HG03469 (cell line): ENCODE measurements around the gene SIK2.
"Not testable (repeated sequence)": the region's sequence is repeated elsewhere in the genome, so short reads cannot be mapped to it uniquely, and the experiment has no call there.

Source experiments
- ATAC-seq: cut with Tn5 transposase; IDR thresholded peaks from one replicate; pipeline ENCODE4 v1.9.1; 2021; ENCODE audit warnings: mild to moderate bottlenecking, moderate library complexity, moderate number of reproducible peaks; ENCODE audit not compliant: unreplicated experiment

Gene SIK2

DNA sequence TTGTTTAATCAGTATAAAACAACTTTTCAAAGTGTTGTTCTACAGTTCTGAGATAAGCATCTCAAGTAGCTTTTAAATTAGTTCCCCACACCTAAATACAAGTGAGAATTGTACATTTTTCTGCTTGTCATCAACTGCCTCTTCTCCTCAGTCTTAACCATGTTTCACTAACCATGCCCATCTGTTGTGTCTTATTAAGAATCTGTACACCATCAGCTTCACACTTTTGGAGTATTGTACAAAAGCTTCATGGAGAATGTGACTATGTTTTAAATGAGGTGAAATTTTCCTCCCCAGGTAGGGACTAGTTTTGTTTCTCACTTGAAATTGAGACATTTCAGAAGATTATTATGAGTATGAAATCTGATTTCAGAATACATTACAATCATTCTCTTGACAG, 52.4 kb downstream of the SIK2 start:
- no peak for ATAC-seq

- ATAC-seq: no peak
Measured at GRCh38 chr11:111655924-111656323, 53.7 kb downstream of the SIK2 start.

DNA sequence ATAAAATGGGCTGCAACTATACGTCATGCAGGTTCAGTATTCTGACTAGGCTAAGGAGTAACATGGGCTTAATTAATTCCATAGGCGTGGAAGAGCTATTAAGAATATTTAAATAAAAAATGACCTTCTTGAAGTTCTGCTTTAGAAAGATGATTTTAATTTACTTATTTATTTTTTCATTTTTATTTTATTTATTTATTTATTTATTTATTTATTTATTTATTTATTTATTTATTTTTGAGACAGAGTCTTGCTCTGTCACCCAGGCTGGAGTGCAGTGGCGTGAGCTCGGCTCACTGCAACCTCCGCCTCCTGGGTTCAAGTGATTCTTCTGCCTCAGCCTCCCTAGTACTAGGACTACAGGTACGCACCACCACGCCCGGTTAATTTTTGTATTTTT, 55.7 kb downstream of the SIK2 start:
- not testable (repeated sequence) for ATAC-seq

DNA sequence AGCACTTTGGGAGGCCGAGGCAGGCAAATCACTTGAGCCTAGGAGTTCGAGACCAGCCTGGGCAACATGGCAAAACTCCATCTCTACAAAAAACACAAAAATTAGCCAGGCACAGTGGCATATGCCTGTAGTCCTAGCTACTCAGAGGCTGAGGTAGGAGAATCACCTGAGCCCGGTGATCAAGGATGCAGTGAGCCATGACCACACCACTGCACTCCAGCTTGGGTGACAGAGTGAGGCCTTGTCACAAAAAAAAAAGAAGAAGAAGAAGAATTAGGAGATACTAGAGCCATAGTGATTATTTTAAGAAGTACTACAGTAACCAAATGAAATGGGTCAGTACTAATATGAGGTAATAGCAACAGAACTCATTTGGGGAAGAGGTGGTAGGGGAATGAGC, 56.2 kb downstream of the SIK2 start:
- ATAC-seq: not testable (repeated sequence)

DNA sequence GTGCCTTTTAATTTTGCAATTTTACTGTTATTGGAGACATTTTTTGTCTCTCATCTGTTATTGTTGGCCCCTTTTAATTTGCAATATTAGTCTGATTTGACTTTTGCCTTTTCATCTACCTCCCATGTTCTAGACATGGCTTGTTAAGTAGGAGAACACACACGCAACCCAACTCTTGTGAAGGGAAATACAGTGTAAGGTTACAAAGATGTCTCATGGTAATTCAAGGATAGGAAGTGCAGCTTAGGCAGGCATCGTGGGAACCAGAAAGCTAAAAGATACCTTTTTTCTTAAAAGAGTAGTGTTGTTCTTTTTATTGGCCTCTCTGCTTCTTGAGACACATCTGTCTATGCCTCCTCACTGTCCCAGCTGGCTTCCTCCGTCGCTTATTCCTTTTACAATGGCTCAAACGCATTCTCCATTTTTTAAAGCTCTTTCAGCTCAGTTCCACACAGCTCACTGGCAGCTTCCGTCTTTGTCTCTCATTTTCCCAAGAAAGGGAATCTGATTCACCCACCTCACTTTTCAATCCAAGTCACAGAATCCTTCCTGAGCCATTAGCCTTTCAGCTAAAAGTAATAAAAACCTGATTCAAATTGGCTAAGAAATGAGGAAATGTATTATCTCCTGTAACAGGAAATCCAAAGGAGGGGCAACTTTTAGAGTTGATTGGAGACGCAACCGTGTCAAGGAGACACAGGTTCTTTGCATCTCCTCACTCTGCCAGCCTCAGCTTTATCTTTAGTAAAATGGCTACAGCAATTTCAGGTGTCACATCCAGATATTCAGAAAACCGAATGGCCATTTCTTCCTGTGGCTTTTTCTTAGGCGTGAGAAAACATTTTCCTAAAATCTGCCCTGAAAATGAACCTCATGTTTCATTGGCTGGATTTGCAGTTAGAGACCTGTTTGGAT, 57.2 kb downstream of the SIK2 start:
- ATAC-seq: no peak

- no peak for ATAC-seq
Measured at GRCh38 chr11:111660822-111661221, 58.6 kb downstream of the SIK2 start.

GRCh38 chr11:111663820-111664219, 61.6 kb downstream of the SIK2 start:
- no peak for ATAC-seq

DNA sequence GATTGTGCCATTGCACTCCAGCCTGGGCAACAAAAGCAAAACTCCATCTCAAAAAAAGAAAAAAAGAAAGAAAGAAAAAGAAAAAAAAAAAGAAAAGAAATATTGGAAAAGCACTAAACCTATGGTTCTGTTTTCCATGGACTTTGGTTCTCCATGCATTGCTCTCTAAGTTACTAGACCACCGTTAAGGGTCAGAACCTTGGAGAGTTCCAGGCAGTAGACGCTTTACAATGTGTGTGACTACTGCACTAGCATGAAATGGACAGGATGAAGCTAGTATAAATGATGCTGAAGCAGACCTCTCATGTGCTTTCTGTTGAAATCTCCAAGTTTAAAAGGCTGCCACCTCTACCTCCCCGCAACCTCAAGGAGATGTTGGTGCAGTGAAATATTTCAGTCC, 63.5 kb downstream of the SIK2 start:
- no peak for ATAC-seq

GRCh38 chr11:111668980-111669379, 66.7 kb downstream of the SIK2 start:
- no peak for ATAC-seq

- no peak for ATAC-seq
Measured at GRCh38 chr11:111671383-111671782, 69.1 kb downstream of the SIK2 start.

- no peak for ATAC-seq
Measured at GRCh38 chr11:111672949-111673348, 70.7 kb downstream of the SIK2 start.

- ATAC-seq: no peak
Measured at GRCh38 chr11:111674941-111675340, 72.7 kb downstream of the SIK2 start.

DNA sequence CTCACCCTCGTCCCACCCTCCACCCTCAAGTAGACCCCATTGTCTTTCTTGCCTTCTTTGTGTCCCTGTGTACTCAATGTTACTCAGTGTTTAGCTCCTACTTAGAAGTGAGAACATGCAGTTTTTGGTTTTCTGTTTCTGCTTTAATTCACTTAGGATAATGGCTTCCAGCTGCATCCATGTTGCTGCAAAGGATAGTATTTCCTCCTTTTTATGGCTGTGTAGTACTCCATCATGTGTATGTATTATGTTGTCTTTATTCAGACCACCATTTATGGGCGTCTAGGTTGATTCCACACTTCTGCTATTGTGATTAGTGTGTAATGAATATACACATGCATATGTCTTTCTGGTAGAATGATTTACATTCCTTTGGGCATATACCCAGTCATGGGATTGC, 73.6 kb downstream of the SIK2 start:
- ATAC-seq: no peak

GRCh38 chr11:111676878-111677585, 74.8 kb downstream of the SIK2 start:
- ATAC-seq: no peak

GRCh38 chr11:111680486-111681175, 78.4 kb downstream of the SIK2 start:
- no peak for ATAC-seq

DNA sequence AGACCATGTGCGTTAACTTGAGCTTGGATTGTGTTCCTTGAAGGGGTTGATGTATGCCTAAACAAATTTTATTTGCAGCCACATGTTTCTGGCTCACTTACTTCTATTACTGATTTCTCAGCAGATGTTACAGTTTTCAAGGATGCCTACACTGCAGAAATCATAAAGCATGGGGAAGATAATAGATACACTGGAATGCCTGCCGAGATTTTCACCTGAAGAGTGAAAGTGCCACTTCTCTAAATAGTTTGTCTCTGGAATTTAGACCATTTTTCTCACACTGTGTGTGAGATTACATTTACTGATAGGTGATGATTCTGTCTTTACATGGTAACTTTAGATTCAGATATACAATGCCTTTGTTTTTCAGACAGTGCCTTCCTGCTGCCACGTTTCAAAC, 81.6 kb downstream of the SIK2 start:
- no peak for ATAC-seq

DNA sequence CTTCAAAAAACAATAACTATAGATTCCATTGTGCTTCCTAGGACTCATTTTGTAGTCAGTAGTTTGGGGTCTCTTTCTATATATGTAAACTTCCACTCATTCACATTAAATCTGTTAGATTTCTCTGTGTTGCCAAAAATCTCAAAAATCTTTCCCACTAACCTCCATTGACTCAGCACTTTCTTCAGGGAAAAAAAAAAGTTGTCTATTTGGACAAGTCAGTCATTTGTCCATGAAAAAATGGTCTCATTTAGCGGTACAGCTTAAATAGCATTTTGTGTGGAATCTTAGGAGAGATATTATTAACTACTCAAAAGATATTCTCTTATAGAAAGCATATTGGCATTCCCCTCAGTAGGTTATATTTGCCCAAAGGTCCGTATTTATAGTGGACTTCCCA, 82.0 kb downstream of the SIK2 start:
- no peak for ATAC-seq

- no peak for ATAC-seq
Measured at GRCh38 chr11:111688013-111688412, 85.8 kb downstream of the SIK2 start.

DNA sequence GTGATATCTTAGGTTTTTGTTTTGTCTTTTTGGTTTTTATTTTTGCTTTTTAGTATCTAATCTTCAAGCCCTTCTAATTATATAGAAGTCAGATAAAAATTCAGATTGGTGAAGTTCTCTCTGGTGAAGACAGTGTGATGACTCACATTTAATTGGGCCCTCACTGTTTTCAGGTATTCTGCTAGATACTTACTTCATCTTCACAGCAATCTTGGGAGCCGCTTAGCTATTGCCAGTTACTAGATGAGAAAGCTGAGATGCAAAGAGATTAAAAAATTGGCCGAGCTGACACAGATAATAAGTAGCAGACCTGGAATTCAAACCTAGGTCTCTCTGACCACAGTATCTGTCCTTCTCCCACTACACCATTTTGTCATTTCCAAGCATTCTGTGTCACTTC, 88.9 kb downstream of the SIK2 start:
- ATAC-seq: no peak

DNA sequence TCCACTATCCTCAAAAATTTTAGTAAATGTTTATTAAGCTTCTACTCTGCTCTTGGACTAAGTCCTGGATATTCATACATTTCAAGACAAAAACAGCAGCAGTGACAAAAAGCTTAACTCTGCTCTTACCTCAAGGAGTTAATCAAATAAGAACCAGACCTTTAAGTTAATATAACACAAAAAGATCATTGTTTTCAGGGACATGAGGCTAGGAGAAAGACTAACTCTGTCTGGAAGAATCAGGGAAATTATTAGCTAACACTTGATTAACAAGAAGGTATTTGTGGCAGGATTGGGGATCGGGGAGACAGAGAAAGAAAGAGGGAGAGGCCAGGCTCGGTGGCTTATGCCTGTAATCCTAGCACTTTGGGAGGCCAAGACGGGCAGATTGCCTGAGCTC, 89.5 kb downstream of the SIK2 start:
- ATAC-seq: no peak

DNA sequence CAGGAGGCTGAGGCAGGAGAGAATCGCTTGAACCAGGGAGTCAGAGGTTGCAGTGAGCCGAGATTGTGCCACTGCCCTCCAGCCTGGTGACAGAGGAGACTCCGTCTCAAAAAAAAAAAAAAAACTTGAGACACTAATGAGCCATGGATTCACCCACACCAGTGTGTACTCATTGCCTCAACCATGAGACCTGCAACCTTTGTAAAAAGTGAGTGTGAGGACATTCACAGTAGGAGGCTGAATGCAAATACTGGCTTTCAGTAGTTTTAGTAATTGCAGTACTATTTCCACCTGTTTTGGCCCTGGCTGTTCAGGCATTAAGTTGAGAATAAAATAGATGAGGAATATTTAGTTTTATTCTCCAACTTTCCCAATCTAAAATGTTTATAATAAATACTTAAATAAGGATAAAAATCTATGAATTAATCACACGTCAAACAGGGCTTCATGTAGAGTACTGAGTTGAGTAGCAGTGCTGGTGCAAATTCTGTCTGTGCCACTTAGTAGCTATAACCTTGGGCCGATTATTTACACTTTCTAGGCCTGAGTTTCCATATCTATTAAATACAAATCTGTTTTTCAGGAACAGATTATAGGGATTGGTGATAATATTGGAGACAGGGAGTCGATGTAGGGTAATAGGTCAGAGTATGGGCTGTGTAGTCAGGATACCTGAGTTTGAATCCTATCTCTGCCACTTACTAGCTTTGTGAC, 91.1 kb downstream of the SIK2 start:
- no peak for ATAC-seq
